Transverse colon (tissue), 4 donors: Measurements from ENCODE around the gene SEMA3A. TPM values are rescaled to one million over a fixed set of nuclear protein-coding genes. Genes with fewer than 3 reads are reported as not detected.

Source experiments
- DNase-seq: peaks from one replicate; pipeline ENCODE4 v3.0.0-alpha.2; 2019
- H3K27ac ChIP-seq, 4 donors: fragments of 200-600 bp; sonication (generic); 2 replicates each; pipeline ENCODE4 v1.5.1; 2016 to 2018; ENCODE audit warnings: inconsistent platforms in 4 of 4
- H3K27me3 ChIP-seq: fragments of 200-600 bp; sonication (generic); 2 replicates; pipeline ENCODE4 v1.5.1; 2017; ENCODE audit warnings: inconsistent platforms
- H3K36me3 ChIP-seq, 4 donors: fragments of 200-600 bp; sonication (generic); 2 replicates each; pipeline ENCODE4 v1.5.1; 2017 to 2019; ENCODE audit warnings: inconsistent platforms in 4 of 4
- H3K4me1 ChIP-seq, 4 donors: fragments of 200-600 bp; sonication (generic); 2 replicates each; pipeline ENCODE4 v1.5.1; 2017 to 2020; ENCODE audit warnings: inconsistent platforms in 4 of 4
- H3K4me3 ChIP-seq, 4 donors: fragments of 200-600 bp; sonication (generic); 1 replicate in 1 of 4; 2 replicates in 3 of 4; pipeline versions ENCODE4 v1.5.1 to v1.6.1; 2017 to 2019; ENCODE audit warnings: inconsistent platforms in 4 of 4
- H3K9me3 ChIP-seq, 2 donors: fragments of 200-600 bp; sonication (generic); 2 replicates each; pipeline ENCODE4 v1.5.1; 2017 to 2019; ENCODE audit warnings: inconsistent platforms in 2 of 2
- EP300 ChIP-seq: sonication (generic); formaldehyde crosslinking; IDR thresholded peaks from one replicate; pipeline ENCODE4 v1.6.1; 2017; ENCODE audit warnings: antibody characterized with exemption, low read depth
- POLR2A ChIP-seq: fragments of 450-650 bp; IDR thresholded peaks from one replicate; pipeline ENCODE4 v1.6.1; 2016; ENCODE audit warnings: antibody characterized with exemption, mild to moderate bottlenecking, moderate library complexity
- POLR2AphosphoS5 ChIP-seq, 3 donors: sonication (generic); formaldehyde crosslinking; IDR thresholded peaks; one replicate each; pipeline ENCODE4 v1.6.1; 2016; ENCODE audit warnings: antibody characterized with exemption in 3 of 3
- WGBS, 2 donors: methylation state at CpG; one replicate each; pipeline ENCODE4 v1.1.5; 2018; ENCODE audit warnings: low coverage in 1 of 2; 5-methylcytosine and 5-hydroxymethylcytosine counted together
- in situ Hi-C, 4 donors: fragments of 200-750 bp; cut with MboI; loops; one replicate each; pipeline versions ENCODE4 v1.15.0 to v1.15.1; 2017; ENCODE audit warnings: low sequenced_read_pairs in 3 of 4, low pct_ligation_motif_present in 1 of 4, low pct_unique_long_range_greater_than_20kb in 1 of 4
- intact Hi-C: fragments of 100-400 bp; cut with DNase I; formaldehyde crosslinking; loops from one replicate; pipeline ENCODE4 v1.15.1; 2023; ENCODE audit warnings: low total_unique reads
- total RNA-seq, 4 donors: library from RNA; depleted of rRNA; stranded (reverse); fragments of >200 nt; gene quantifications; one replicate each; pipeline ENCODE4 v1.1.0, GENCODE V29; 2016
- TF ChIP-seq, protein P1 (sequence below), 5 experiments: fragments of 200-600 bp in 3 of 5; fragments of 450-650 bp in 2 of 5; sonication (generic) in 3 of 5; IDR thresholded peaks; 1 replicate in 2 of 5; 2 replicates in 3 of 5; pipeline ENCODE4 v1.5.1; 2016 to 2017; ENCODE audit warnings: antibody characterized with exemption in 5 of 5, inconsistent platforms in 3 of 5, mild to moderate bottlenecking in 2 of 5, moderate library complexity in 1 of 5

Gene SEMA3A
- total RNA-seq, 4 donors from 2014 or later = 1.00 to 8.3 (median 4.7) TPM

DNA sequence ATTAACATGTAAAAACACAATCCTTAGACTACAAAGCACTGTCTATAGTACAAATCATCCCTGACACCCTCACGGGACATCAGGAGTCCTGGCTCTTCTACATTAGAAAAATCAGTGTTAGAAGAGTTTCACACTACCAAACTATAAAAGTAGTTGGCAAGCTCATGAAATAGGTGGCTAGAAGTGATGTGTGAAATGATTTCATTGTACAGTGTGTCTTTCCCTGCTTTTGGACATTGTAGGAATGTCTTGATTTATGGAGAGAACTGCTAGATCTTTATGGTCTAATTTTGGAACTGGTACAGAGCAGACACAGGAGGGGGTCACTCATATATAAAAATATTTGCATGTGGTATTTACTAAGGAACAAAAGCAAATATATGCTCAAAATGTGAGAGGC lies 33.2 kb downstream of the SEMA3A start:
- H3K4me1 ChIP-seq = peaks cover 0 to 7% (median 1%) of the 10 kb centered on the region in 4 donors
- no peaks in the 10 kb centered on the region for H3K27me3 ChIP-seq
- intact Hi-C loops (no loop called here), in situ Hi-C loops (no loop called here)
- H3K36me3 ChIP-seq = no peaks in the 10 kb centered on the region
- DNase-seq = no peak
- H3K4me3 ChIP-seq = no peak overlapping the region
- WGBS, 2 donors = 20 to 80% methylated on average over 1 of the region's 1 CpG
- no peaks in the 10 kb centered on the region for H3K9me3 ChIP-seq
- H3K27ac ChIP-seq = peak overlapping the region in 2 of 4 donors; percentile 18 to 32
- TF ChIP-seq EP300 (no peak), POLR2AphosphoS5 (IDR thresholded peaks at IDR 0.05) (no peak), POLR2A (no peak)
- TF ChIP-seq, protein P1, sequence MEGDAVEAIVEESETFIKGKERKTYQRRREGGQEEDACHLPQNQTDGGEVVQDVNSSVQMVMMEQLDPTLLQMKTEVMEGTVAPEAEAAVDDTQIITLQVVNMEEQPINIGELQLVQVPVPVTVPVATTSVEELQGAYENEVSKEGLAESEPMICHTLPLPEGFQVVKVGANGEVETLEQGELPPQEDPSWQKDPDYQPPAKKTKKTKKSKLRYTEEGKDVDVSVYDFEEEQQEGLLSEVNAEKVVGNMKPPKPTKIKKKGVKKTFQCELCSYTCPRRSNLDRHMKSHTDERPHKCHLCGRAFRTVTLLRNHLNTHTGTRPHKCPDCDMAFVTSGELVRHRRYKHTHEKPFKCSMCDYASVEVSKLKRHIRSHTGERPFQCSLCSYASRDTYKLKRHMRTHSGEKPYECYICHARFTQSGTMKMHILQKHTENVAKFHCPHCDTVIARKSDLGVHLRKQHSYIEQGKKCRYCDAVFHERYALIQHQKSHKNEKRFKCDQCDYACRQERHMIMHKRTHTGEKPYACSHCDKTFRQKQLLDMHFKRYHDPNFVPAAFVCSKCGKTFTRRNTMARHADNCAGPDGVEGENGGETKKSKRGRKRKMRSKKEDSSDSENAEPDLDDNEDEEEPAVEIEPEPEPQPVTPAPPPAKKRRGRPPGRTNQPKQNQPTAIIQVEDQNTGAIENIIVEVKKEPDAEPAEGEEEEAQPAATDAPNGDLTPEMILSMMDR (IDR thresholded peaks at IDR 0.05) = no peak

DNA sequence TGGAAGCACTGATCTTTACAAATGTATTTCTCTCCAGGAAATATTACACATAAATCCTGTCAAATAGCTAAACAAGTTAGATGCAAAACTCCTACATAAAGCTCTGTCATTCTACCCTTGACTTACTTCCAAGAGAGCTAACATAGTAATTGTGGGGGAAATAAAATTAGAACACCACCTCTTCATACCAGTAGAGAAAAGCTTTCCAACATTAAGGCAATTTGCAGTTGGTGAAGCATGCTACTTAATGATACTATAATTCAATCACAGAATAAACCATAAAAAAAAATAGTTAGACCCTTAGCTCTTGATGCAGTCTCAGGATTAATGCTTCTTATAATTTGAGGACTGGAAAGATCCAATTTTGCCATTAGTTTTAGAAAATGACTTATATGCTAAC lies 35.2 kb downstream of the SEMA3A start:
- no peak for DNase-seq
- Histone ChIP-seq H3K27ac (peak overlapping the region in 1 of 4 donors; percentile 23), H3K4me3 (no peak overlapping the region), H3K36me3 (no peaks in the 10 kb centered on the region), H3K27me3 (no peaks in the 10 kb centered on the region), H3K4me1 (peaks cover 0 to 15% (median 1%) of the 10 kb centered on the region in 4 donors), H3K9me3 (no peaks in the 10 kb centered on the region)
- intact Hi-C loops = no loop called here
- TF ChIP-seq POLR2AphosphoS5 (IDR thresholded peaks at IDR 0.05) = no peak
- TF ChIP-seq EP300 = no peak
- TF ChIP-seq, protein P1 (IDR thresholded peaks at IDR 0.05) = no peak
- no peak for TF ChIP-seq POLR2A
- in situ Hi-C loops = no loop called here

DNA sequence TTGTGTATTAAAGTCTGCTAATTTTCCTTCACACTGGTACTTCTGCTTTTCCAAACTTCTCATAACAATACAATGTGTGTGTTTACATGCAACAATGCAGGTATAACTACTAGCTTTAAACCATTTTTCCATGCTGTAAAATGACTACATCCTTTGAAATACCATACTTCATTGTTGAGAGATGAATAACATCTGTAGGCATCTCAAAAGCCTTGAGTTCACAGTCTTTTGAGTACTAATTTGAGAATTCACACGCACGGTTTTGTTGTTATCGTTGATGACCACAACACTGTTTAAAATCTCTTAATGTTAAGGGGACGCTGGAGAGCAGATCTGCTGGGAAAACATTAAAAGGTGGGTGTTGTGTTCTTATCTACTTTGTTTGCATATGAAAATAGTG lies 37.4 kb downstream of the SEMA3A start:
- in situ Hi-C loops (no loop called here), intact Hi-C loops (no loop called here)
- WGBS, 2 donors = 88 to 89% methylated on average over 4 of the region's 4 CpGs
- Histone ChIP-seq H3K9me3 (no peaks in the 10 kb centered on the region), H3K36me3 (no peaks in the 10 kb centered on the region), H3K4me1 (peaks cover 0 to 13% (median 1%) of the 10 kb centered on the region in 4 donors), H3K27ac (no peak overlapping the region), H3K27me3 (no peaks in the 10 kb centered on the region), H3K4me3 (no peak overlapping the region)
- no peak for DNase-seq
- TF ChIP-seq POLR2A (no peak), POLR2AphosphoS5 (IDR thresholded peaks at IDR 0.05) (no peak), EP300 (no peak)
- TF ChIP-seq, protein P1 (IDR thresholded peaks at IDR 0.05) = no peak

DNA sequence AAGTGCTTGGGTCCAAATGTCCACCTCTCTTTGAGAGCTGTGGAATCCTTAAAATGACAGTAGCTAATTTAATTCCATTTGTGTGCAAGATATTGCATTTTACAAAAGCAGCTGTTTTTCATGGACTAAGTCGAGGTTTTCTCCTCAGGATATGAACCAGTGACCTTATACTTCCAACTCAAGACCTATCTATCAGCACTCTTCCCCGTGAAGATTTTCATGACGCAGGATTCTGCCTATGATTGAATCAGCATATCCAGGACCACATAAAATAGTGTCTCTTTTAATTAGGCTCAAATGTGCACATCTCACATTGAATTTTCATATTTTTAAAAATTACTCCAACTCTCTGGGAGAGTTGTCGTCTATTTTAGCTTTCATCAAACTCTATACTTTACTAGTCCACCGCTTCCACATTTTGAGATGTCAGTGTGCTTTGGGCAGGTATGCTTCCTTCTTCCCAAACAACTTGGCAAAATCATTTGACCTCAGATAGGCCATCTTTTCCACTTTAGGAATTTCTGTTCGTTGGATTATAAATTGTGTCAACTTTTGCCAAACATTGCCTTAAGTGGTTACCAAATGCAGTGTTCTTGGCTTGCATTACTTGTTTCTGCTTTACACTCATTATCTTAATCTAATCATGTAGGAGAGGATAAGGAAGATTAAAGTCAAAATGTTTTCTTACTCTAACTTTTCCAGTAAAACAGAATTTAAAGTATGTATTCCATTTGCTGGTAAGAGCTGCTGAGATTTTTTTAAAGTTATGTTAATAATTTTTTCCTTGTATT lies 39.4 kb downstream of the SEMA3A start:
- peaks cover 0 to 8% (median 0%) of the 10 kb centered on the region in 4 donors for H3K4me1 ChIP-seq
- H3K4me3 ChIP-seq = no peak overlapping the region
- WGBS, 2 donors = 56 to 69% methylated on average over 6 of the region's 6 CpGs
- no peak for DNase-seq
- TF ChIP-seq, protein P1 (IDR thresholded peaks at IDR 0.05) = no peak
- TF ChIP-seq POLR2A = no peak
- no peak for TF ChIP-seq EP300
- TF ChIP-seq POLR2AphosphoS5 (IDR thresholded peaks at IDR 0.05) = no peak
- no peaks in the 10 kb centered on the region for H3K36me3 ChIP-seq
- in situ Hi-C loops (no loop called here), intact Hi-C loops (no loop called here)
- H3K9me3 ChIP-seq = no peaks in the 10 kb centered on the region
- H3K27ac ChIP-seq = peak overlapping the region in 2 of 4 donors; percentile 26 to 44
- H3K27me3 ChIP-seq = no peaks in the 10 kb centered on the region
